GM12878 (cell line): ENCODE results near the gene PCDHGB5. TPM values are rescaled to one million over a fixed set of nuclear protein-coding genes. Genes with fewer than 3 reads are reported as not detected.

Source experiments
- ATAC-seq: fragments of 200-7000 bp; cut with Tn5 transposase; 3 replicates; pipeline ENCODE4 v1.9.1; 2020; ENCODE audit warnings: mild to moderate bottlenecking, moderate library complexity
- BruUV-seq: library from RNA; stranded (reverse); fragments of 400-500 nt; replicated peaks from 2 replicates; lab custom pipeline; 2021; lab: Mats Ljungman, UMichigan
- CTCF ChIA-PET: fragments of 300-600 bp; sonication (Branson Sonifier 250); formaldehyde crosslinking; extraction: SDS; loops from one replicate; lab custom pipeline; 2021; ENCODE audit warnings: inconsistent platforms; lab: Yijun Ruan, JAX
- POLR2A ChIA-PET: fragments of 350-600 bp; formaldehyde crosslinking; extraction: SDS; loops from one replicate; lab custom pipeline; 2021; ENCODE audit warnings: inconsistent platforms; lab: Charles Lee
- RAD21 ChIA-PET: fragments of 300-600 bp; sonication (Branson Sonifier 250); formaldehyde crosslinking; loops from one replicate; lab custom pipeline; 2023; ENCODE audit warnings: antibody characterized with exemption; ENCODE audit not compliant: unreplicated experiment; lab: Charles Lee
- SMC1A ChIA-PET: fragments of 300-600 bp; sonication (Branson Sonifier 250); formaldehyde crosslinking; loops from one replicate; lab custom pipeline; 2023; ENCODE audit not compliant: unreplicated experiment, uncharacterized antibody; lab: Charles Lee
- DNase-seq: peaks from one replicate; pipeline ENCODE4 v3.0.0-alpha.2; 2011; ENCODE audit warnings: low read depth, low spot score
- FAIRE-seq: peaks from 3 replicates; lab custom pipeline; 2011; peaks lifted over from hg19 to GRCh38; lab: Jason Lieb, UNC
- H2AFZ ChIP-seq: 2 replicates; pipeline ENCODE4 v1.6.0; 2011; ENCODE audit warnings: low read depth, low read length, control low read depth; ENCODE audit not compliant: control insufficient read depth
- H3K27ac ChIP-seq: 2 replicates; pipeline ENCODE4 v1.5.1; 2011; ENCODE audit warnings: control low read depth; ENCODE audit not compliant: control insufficient read depth, insufficient read depth
- H3K27me3 ChIP-seq, 2 experiments: replicated peaks in 1 of 2; 2 replicates each; pipeline versions ENCODE4 v1.6.0 to v1.6.1; 2011; ENCODE audit warnings: low read length in 1 of 2; ENCODE audit not compliant: control insufficient read depth in 2 of 2, insufficient read depth in 2 of 2
- H3K36me3 ChIP-seq, 2 experiments: 2 replicates each; pipeline ENCODE4 v1.5.1; 2011; ENCODE audit warnings: low read length in 1 of 2; ENCODE audit not compliant: control insufficient read depth in 2 of 2, insufficient read depth in 2 of 2
- H3K4me1 ChIP-seq: 2 replicates; pipeline ENCODE4 v1.6.1; 2011; ENCODE audit warnings: mild to moderate bottlenecking, low read length, moderate library complexity, mixed read lengths; ENCODE audit not compliant: control insufficient read depth, insufficient read depth
- H3K4me2 ChIP-seq: 2 replicates; pipeline ENCODE4 v1.6.0; 2011; ENCODE audit warnings: control low read depth; ENCODE audit not compliant: control insufficient read depth, insufficient read depth
- H3K4me3 ChIP-seq: fragments of 200-600 bp; sonication (generic); 2 replicates; pipeline ENCODE4 v1.5.1; 2016
- H3K79me2 ChIP-seq: 2 replicates; pipeline ENCODE4 v1.6.0; 2011; ENCODE audit warnings: low read length; ENCODE audit not compliant: control insufficient read depth, insufficient read depth
- H3K9ac ChIP-seq: 2 replicates; pipeline ENCODE4 v1.8.0; 2011; ENCODE audit warnings: low read length, control low read depth, mixed read lengths; ENCODE audit not compliant: control insufficient read depth, insufficient read depth
- H3K9me3 ChIP-seq: replicated peaks from 3 replicates; pipeline ENCODE4 v1.5.1; 2011; ENCODE audit warnings: mild to moderate bottlenecking, low read length; ENCODE audit not compliant: control insufficient read depth, insufficient read depth
- H4K20me1 ChIP-seq: 2 replicates; pipeline ENCODE4 v1.6.0; 2011; ENCODE audit not compliant: control insufficient read depth, insufficient read depth
- CHD2 ChIP-seq: IDR thresholded peaks from 2 replicates; pipeline ENCODE4 v1.6.1; 2011; ENCODE audit warnings: low read depth, low read length, improper control_type of control experiment, borderline replicate concordance
- ELK1 ChIP-seq: IDR thresholded peaks from 2 replicates; pipeline ENCODE4 v1.6.1; 2012; ENCODE audit warnings: low read depth, low read length, improper control_type of control experiment
- ESRRA ChIP-seq: IDR thresholded peaks from 2 replicates; pipeline ENCODE4 v1.6.1; 2012; ENCODE audit warnings: mild to moderate bottlenecking, low read length, improper control_type of control experiment
- FOXM1 ChIP-seq: IDR thresholded peaks from 2 replicates; pipeline ENCODE4 v1.6.1; 2012; ENCODE audit warnings: low read depth, mild to moderate bottlenecking, inconsistent platforms, low read length, moderate library complexity
- KDM1A ChIP-seq: fragments of 200-600 bp; sonication (generic); IDR thresholded peaks from 2 replicates; pipeline ENCODE4 v1.6.1; 2016; ENCODE audit warnings: borderline replicate concordance
- MYB ChIP-seq: fragments of 150-350 bp; IDR thresholded peaks from 2 replicates; pipeline ENCODE4 v1.6.1; 2014; ENCODE audit warnings: mild to moderate bottlenecking, low read depth, low read length, borderline replicate concordance
- NFXL1 ChIP-seq: fragments of 450-650 bp; IDR thresholded peaks from 2 replicates; pipeline ENCODE4 v1.6.1; 2017; ENCODE audit warnings: antibody characterized with exemption, mild to moderate bottlenecking, borderline replicate concordance
- RELA ChIP-seq: fragments of 450-650 bp; IDR thresholded peaks from 2 replicates; pipeline ENCODE4 v1.8.0; 2014; ENCODE audit warnings: borderline replicate concordance; ENCODE audit not compliant: partially characterized antibody
- SMAD5 ChIP-seq: IDR thresholded peaks from 2 replicates; pipeline ENCODE4 v1.6.1; 2016; ENCODE audit warnings: antibody characterized with exemption, low read depth
- SMC3 ChIP-seq: IDR thresholded peaks from 2 replicates; pipeline ENCODE4 v1.6.1; 2011; ENCODE audit warnings: low read length, improper control_type of control experiment, borderline replicate concordance
- ZBTB33 ChIP-seq: fragments of 450-650 bp; IDR thresholded peaks from 2 replicates; pipeline ENCODE4 v1.6.1; 2017; ENCODE audit warnings: mild to moderate bottlenecking
- ZZZ3 ChIP-seq: IDR thresholded peaks from 2 replicates; pipeline ENCODE4 v1.6.1; 2011; ENCODE audit warnings: low read depth; ENCODE audit not compliant: control insufficient read depth, insufficient read length
- WGBS: methylation state at CpG from one replicate; pipeline ENCODE4 v1.1.6; 2016; ENCODE audit warnings: low lambda C conversion rate; ENCODE audit not compliant: insufficient replicate concordance, insufficient coverage; ENCODE audit errors: missing lambda C conversion rate; 5-methylcytosine and 5-hydroxymethylcytosine counted together
- in situ Hi-C: fragments of 300-500 bp; cut with MboI; formaldehyde crosslinking; loops from 9 replicates; pipeline ENCODE4 v1.14.3; 2018; ENCODE audit warnings: mixed read lengths
- intact Hi-C: fragments of 100-400 bp; cut with micrococcal nuclease; formaldehyde crosslinking; loops from one replicate; pipeline ENCODE4 v1.14.2; 2022; ENCODE audit not compliant: unreplicated experiment
- polyA plus RNA-seq, 11 experiments: library from polyadenylated mRNA; depleted of rRNA in 4 of 11; unstranded in 6 of 11; stranded (reverse) in 5 of 11; fragments of >200 nt; fragmentation: Nextera tagmentation in 4 of 11; fragmentation: Illumina TruSeq in 1 of 11; extraction: Ambion mirVana in 4 of 11; extraction: Trizol in 1 of 11; gene quantifications; 1 replicate in 1 of 11; 2 replicates in 10 of 11; pipeline versions ENCODE4 v1.2.1 to v1.2.3, GENCODE V29; 2011 to 2016; ENCODE audit warnings: inconsistent platforms in 2 of 11, missing spikeins in 2 of 11, low read depth in 1 of 11
- total RNA-seq, 4 experiments: library from RNA; depleted of rRNA in 3 of 4; stranded (reverse); fragments of >200 nt in 3 of 4; fragmentation: Illumina TruSeq in 1 of 4; extraction: Trizol in 1 of 4; gene quantifications; 2 replicates each; pipeline versions ENCODE4 v1.2.1 to v1.2.3, GENCODE V29; 2013 to 2021
- TF ChIP-seq, protein P1 (sequence below): fragments of 150-350 bp; IDR thresholded peaks from 2 replicates; pipeline ENCODE4 v1.6.1; 2014; ENCODE audit warnings: mild to moderate bottlenecking, low read depth, low read length
- TF ChIP-seq, protein P2 (sequence below): fragments of 450-650 bp; IDR thresholded peaks from 2 replicates; pipeline ENCODE4 v1.6.1; 2016; ENCODE audit warnings: mild to moderate bottlenecking
- TF ChIP-seq, protein P3 (sequence below): fragments of 450-650 bp; IDR thresholded peaks from 2 replicates; pipeline ENCODE4 v1.6.1; 2018; ENCODE audit warnings: borderline replicate concordance, mild to moderate bottlenecking; ENCODE audit not compliant: partially characterized antibody

PCDHGB5 gene
- total and polyA plus RNA-seq, 10 of the 15 experiments (the other 5 are each of a cell fraction or from before 2014, with no cell fraction given) = 0.02 to 2.3 (median 1.3) TPM; not detected in 1

DNA sequence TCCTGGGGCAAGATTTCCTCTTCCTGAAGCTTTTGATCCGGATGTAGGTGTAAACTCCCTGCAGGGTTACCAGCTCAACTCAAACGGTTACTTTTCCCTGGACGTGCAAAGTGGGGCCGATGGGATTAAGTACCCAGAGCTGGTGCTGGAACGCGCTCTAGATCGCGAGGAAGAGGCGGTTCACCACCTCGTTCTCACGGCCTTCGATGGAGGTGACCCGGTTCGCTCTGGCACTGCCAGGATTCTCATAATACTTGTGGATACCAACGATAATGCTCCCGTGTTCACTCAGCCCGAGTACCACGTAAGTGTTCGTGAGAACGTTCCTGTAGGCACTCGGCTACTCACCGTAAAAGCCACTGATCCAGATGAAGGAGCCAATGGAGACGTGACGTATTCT is 42.1 kb upstream of the PCDHGB5 start (continued):
- TF ChIP-seq MYB = no peak
- TF ChIP-seq SMAD5 = no peak
- no peak for TF ChIP-seq ELK1
- TF ChIP-seq ZBTB33 = no peak
- TF ChIP-seq NFXL1 = no peak
- TF ChIP-seq, protein P1, sequence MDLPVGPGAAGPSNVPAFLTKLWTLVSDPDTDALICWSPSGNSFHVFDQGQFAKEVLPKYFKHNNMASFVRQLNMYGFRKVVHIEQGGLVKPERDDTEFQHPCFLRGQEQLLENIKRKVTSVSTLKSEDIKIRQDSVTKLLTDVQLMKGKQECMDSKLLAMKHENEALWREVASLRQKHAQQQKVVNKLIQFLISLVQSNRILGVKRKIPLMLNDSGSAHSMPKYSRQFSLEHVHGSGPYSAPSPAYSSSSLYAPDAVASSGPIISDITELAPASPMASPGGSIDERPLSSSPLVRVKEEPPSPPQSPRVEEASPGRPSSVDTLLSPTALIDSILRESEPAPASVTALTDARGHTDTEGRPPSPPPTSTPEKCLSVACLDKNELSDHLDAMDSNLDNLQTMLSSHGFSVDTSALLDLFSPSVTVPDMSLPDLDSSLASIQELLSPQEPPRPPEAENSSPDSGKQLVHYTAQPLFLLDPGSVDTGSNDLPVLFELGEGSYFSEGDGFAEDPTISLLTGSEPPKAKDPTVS = no peak
- TF ChIP-seq, all 136 proteins: peak for 0

GRCh38 chr5:141356133-141356532 is 41.6 kb upstream of the PCDHGB5 start:
- in situ Hi-C loops (no loop called here), intact Hi-C loops (no loop called here)
- Histone ChIP-seq H3K27ac (no peak overlapping the region), H3K36me3 (no peaks in the 10 kb centered on the region), H3K4me2 (no peak overlapping the region), H2AFZ (no peak overlapping the region), H3K27me3 (no peaks in the 10 kb centered on the region), H3K4me1 (no peaks in the 10 kb centered on the region), H3K79me2 (no peaks in the 10 kb centered on the region), H3K4me3 (no peak overlapping the region), H3K9me3 (peaks cover 4% of the 10 kb centered on the region; the same call in 2 of the 3 replicates), H4K20me1 (no peaks in the 10 kb centered on the region), H3K9ac (no peak overlapping the region)
- 72% methylated on average over 5 of the region's 5 CpGs for WGBS
- ChIA-PET RAD21 (no interaction called here), SMC1A (interaction anchor here (0.6 kb wide), 1 partner anchor 269 kb away, joined by 3 read pairs; no protein-coding TSS in a partner anchor), CTCF (interaction anchor here (1.1 to 1.5 kb wide), 3 partner anchors 14 to 211 kb away, joined by 3 to 6 read pairs (median 5); partner anchors contain the start of gene PCDHGB3), POLR2A (no interaction called here)
- BruUV-seq = no TSS peak
- no peak for DNase-seq
- no peak for ATAC-seq
- no peak for FAIRE-seq
- TF ChIP-seq SMC3 (no peak), CHD2 (no peak), ZZZ3 (no peak), KDM1A (no peak), FOXM1 (no peak), RELA (no peak), ESRRA (no peak)
- TF ChIP-seq, protein P2, sequence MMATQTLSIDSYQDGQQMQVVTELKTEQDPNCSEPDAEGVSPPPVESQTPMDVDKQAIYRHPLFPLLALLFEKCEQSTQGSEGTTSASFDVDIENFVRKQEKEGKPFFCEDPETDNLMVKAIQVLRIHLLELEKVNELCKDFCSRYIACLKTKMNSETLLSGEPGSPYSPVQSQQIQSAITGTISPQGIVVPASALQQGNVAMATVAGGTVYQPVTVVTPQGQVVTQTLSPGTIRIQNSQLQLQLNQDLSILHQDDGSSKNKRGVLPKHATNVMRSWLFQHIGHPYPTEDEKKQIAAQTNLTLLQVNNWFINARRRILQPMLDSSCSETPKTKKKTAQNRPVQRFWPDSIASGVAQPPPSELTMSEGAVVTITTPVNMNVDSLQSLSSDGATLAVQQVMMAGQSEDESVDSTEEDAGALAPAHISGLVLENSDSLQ = no peak
- TF ChIP-seq, protein P3, sequence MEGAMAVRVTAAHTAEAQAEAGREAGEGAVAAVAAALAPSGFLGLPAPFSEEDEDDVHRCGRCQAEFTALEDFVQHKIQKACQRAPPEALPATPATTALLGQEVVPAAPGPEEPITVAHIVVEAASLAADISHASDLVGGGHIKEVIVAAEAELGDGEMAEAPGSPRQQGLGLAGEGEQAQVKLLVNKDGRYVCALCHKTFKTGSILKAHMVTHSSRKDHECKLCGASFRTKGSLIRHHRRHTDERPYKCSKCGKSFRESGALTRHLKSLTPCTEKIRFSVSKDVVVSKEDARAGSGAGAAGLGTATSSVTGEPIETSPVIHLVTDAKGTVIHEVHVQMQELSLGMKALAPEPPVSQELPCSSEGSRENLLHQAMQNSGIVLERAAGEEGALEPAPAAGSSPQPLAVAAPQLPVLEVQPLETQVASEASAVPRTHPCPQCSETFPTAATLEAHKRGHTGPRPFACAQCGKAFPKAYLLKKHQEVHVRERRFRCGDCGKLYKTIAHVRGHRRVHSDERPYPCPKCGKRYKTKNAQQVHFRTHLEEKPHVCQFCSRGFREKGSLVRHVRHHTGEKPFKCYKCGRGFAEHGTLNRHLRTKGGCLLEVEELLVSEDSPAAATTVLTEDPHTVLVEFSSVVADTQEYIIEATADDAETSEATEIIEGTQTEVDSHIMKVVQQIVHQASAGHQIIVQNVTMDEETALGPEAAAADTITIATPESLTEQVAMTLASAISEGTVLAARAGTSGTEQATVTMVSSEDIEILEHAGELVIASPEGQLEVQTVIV = no peak
